Activated CD8-positive, alpha-beta memory T cell treated with anti-CD3 and anti-CD28 coated beads for 48 hours (primary cell): ENCODE measurements around the gene APOL6.

Experiments used
- DNase-seq, 3 experiments: peaks; one replicate each; pipeline ENCODE4 v3.0.0-alpha.2; 2020; ENCODE audit warnings: low read depth in 2 of 3, low spot score in 2 of 3

The APOL6 gene

GRCh38 chr22:35648066-35649025 lies at the start of gene APOL6:
APOL6 (plus strand) TSS chr22:35648446; CDS start chr22:35656426, 7,980 bp downstream.
- DNase-seq = peak in 2 of 3 experiments; percentile 34 to 52

GRCh38 chr22:35599364-35599763 lies 48.9 kb upstream of the APOL6 start:
- no peak for DNase-seq

DNA sequence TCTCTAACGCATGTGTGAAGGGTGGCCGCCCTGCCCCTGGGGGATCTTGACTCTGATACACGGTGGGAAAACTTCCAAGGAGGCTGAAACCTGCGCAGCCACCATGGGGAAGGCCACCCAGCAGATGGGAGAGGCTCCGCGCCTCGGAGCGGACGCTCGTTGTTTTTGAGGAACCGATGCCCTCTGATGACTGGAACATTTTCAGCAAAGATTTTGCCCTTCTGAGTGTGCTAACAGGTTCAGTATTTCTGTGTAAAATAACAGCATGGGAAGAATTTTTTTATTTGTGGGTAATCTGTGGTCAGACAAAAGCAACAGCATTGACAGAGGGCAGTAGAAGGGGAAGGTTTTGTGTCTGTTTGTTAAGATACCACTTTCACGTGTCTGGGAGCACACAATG lies 47.8 kb upstream of the APOL6 start:
- DNase-seq = no peak

DNA sequence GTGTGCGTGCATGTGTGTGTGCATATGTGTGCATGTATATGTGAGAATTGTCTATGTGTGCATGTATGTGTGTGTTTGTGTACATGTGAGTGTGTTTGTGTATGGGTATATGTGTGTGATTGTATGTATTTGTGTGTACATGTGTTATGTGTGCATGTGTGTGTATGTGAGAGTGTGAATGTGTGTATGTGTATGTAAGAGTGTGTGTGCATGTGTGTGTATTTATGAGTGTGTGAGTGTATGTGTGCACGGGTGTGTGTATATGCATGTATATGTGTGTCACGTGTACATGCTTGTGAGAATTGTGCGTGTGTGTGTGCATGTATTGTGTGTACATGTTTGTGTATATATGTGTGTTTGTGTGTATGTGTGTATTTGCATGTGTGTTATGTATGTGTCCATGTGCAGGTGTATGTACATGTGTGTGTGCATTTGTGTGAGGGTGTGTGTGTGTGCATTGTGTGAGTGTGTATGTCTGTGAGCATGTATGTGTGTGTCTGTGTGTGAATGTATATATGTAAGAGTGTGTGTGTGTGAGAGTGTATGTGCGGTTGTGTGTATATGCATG lies 47.1 kb upstream of the APOL6 start:
- no peak for DNase-seq

- DNase-seq = no peak
Measured at GRCh38 chr22:35601743-35602615, 46.3 kb upstream of the APOL6 start.

- peak in 1 of 3 experiments; percentile 11 for DNase-seq
Measured at GRCh38 chr22:35604621-35605368, 43.5 kb upstream of the APOL6 start.

GRCh38 chr22:35605369-35605680 lies 42.9 kb upstream of the APOL6 start:
- no peak for DNase-seq

DNA sequence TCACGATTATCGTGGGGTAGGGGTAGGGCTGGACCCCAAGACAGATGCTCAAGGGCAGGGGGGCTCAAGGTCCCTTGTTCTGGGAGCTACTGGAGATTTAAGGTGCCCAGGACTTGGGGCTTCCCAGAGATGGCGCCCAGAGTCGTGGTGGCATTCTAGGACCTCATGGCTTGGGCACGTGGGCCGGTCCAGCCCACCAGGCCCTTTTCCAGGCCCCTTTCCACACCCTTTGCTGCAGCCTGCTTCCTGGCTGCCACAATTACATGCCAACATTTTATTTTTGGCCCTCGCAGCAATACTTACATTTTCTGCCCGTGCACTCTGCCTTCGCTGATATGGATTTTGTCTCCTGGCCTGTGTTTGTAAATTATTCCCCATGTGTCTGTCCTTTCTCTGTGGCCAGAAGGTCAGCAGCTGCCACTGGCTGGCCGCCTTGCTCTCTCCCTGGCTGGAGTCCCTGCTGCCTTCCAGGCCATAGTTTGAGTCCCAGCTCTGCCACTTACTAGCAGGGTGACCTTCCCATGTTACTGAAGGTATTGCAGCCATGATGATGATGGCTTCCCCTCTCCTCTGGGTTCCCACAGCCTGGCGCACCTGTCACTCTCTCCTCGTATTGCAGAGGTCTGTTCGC lies 42.3 kb upstream of the APOL6 start:
- DNase-seq = no peak

- no peak for DNase-seq
Measured at GRCh38 chr22:35606916-35607315, 41.3 kb upstream of the APOL6 start.

- no peak for DNase-seq
Measured at GRCh38 chr22:35608088-35608487, 40.2 kb upstream of the APOL6 start.

DNA sequence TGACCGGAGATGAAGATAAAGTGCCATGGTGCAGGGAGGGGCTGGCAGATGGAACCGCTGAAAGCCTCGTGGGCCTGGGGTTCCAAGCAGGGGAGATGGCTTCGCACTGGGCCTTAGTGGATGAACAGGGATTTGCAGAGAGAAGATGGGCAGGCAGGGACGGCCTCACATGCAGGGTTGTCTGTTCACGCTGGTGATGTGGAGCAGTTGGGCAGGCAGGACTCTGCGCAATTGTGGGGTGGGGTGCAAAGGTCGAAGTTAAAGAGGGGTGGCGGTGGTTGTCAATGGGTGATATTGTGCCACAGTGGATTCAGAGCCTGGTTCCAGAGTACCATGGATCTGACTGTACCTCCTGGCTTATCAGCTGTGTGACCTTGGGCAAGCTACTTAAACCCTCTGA lies 39.0 kb upstream of the APOL6 start:
- no peak for DNase-seq

DNA sequence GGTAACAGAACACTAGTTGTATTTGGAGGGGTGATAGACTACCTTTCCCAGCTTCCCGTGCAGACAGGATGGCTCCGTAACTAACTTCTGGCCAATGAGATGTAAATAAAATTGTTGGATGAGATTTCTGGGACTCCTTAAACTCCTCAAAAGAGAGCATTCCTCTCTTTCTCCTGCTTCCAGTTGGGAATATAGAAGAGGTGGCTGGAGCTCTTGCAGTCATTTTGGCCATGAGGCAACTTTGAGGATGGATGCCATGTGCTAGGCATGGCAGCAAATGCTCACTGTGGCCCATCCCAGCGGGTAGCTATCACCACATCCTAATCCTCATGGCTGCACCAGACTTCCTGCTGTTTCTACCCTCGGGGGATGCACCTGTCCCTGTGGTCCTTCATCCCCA lies 38.5 kb upstream of the APOL6 start:
- no peak for DNase-seq

DNA sequence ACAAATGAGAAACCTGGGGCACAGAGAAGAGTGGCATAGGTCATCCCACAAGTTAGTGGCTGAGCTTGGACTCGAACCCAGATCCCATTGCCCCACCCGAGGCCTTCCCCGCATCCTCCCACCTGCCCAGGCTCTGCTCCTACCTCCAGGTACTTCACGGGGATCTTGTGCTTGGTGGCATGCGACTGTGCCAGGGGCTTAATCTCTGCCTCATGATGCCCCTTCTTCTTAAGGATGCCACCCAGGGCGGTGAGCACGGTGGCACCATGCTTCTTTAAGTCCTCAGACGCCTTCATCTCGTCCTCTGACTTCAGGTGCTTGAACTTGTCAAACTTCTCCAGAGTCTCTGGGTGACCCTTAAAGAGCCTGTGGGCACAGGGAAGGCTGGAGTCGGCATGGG lies 37.5 kb upstream of the APOL6 start:
- DNase-seq = no peak

- no peak for DNase-seq
Measured at GRCh38 chr22:35611200-35611890, 36.9 kb upstream of the APOL6 start.

DNA sequence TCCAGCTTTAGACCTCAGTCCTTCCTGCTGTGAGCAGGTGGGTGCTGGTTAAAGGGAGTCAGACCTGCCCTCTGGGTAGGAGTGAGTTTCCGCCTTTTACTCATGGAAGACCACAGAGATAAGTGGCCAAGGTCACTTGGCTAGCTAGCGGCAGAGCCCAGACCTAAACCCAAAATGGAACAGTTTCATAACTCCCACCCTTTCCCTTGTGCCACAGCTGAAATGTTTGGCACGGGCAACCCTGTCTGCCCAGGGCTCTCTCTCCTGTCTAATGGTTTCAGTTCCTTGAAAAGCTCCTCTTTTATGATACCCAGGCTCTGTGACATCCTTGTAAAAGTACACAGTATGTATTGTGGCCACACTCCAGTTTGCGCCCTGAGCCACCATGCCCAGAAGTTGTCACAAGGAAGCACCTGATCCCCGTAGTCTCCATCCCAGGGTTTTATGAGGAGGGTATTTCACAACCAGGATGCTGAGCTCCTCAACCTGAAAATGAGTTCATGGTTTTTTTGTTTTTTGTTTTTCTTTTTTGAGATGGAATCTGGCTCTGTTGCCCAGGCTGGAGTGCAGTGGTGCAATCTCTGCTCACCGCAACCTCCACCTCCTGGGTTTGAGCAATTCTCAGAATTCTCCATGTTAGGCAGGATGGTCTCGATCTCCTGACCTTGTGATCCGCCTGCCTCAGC lies 36.2 kb upstream of the APOL6 start:
- DNase-seq = no peak

DNA sequence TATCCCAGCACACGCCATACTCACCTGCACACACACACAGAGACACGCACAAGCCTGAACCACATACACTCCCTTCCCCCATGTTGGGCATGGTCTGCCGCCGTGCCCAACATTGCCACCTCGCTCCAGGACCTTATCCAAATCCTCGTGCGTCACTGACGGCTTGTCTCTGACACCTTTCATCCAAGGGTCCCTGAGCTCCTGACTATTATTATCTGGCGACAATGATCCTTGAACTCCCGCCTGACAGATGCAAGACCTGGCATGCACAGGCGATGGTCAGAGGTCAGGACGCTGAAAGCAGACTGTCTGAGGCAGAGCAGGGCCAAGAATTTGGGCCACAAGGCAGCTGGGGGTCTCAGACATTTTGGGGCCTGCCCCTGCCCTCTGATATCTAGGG lies 35.3 kb upstream of the APOL6 start:
- DNase-seq = no peak

GRCh38 chr22:35614404-35614803 lies 33.8 kb upstream of the APOL6 start:
- DNase-seq = no peak

- DNase-seq = no peak
Measured at GRCh38 chr22:35615156-35615555, 33.1 kb upstream of the APOL6 start.

- no peak for DNase-seq
Measured at GRCh38 chr22:35616043-35616442, 32.2 kb upstream of the APOL6 start.
